Testis (tissue), 3 donors: ENCODE data around the gene KERA. TPM values are rescaled to one million over a fixed set of nuclear protein-coding genes. Genes with fewer than 3 reads are reported as not detected.

Experiments used
- DNase-seq: peaks from one replicate; pipeline ENCODE4 v3.0.0-alpha.2; 2019
- H3K27ac ChIP-seq, 2 donors: fragments of 200-600 bp; sonication (generic); one replicate each; pipeline ENCODE4 v1.5.1; 2019
- H3K27me3 ChIP-seq: fragments of 200-600 bp; sonication (generic); one replicate; pipeline ENCODE4 v1.5.1; 2019
- H3K36me3 ChIP-seq: fragments of 200-600 bp; sonication (generic); one replicate; pipeline ENCODE4 v1.5.1; 2017; ENCODE audit warnings: low read depth; ENCODE audit errors: missing control alignments
- H3K4me1 ChIP-seq: fragments of 200-600 bp; sonication (generic); one replicate; pipeline ENCODE4 v1.5.1; 2019
- H3K4me3 ChIP-seq, 2 donors: fragments of 200-600 bp; sonication (generic); one replicate each; pipeline ENCODE4 v1.5.1; 2017 to 2019
- H3K9me3 ChIP-seq: fragments of 200-600 bp; sonication (generic); one replicate; pipeline ENCODE4 v1.5.1; 2017
- POLR2A ChIP-seq: fragments of 450-650 bp; IDR thresholded peaks from one replicate; pipeline ENCODE4 v1.6.1; 2017; ENCODE audit warnings: antibody characterized with exemption, mild to moderate bottlenecking, moderate library complexity
- WGBS, 2 donors: methylation state at CpG; one replicate each; pipeline ENCODE4 v1.1.5; 2018; 5-methylcytosine and 5-hydroxymethylcytosine counted together
- intact Hi-C: fragments of 100-400 bp; cut with DNase I; formaldehyde crosslinking; loops from one replicate; pipeline ENCODE4 v1.15.1; 2023; ENCODE audit warnings: low total_unique reads
- polyA plus RNA-seq: library from polyadenylated mRNA; stranded (reverse); fragments of 350-450 nt; fragmentation: Illumina TruSeq; extraction: RNeasy Lipid Tissue Mini Kit (QIAGEN cat#74804); gene quantifications from one replicate; pipeline ENCODE4 v1.2.3, GENCODE V29; 2014; ENCODE audit warnings: low read depth, low replicate concordance; ENCODE audit not compliant: insufficient read depth
- total RNA-seq, 2 donors: library from RNA; depleted of rRNA; stranded (reverse); fragments of >200 nt; gene quantifications; one replicate each; pipeline ENCODE4 v1.2.3, GENCODE V29; 2016
- TF ChIP-seq, protein P1 (sequence below), 3 experiments: fragments of 450-650 bp in 2 of 3; fragments of 200-600 bp in 1 of 3; sonication (generic) in 1 of 3; IDR thresholded peaks; one replicate each; pipeline ENCODE4 v1.5.1; 2016 to 2019; ENCODE audit warnings: antibody characterized with exemption in 3 of 3, mild to moderate bottlenecking in 2 of 3, moderate library complexity in 1 of 3

Gene KERA
- total and polyA plus RNA-seq, 3 donors from 2014 or later: 0.24 TPM; not detected in 2

DNA sequence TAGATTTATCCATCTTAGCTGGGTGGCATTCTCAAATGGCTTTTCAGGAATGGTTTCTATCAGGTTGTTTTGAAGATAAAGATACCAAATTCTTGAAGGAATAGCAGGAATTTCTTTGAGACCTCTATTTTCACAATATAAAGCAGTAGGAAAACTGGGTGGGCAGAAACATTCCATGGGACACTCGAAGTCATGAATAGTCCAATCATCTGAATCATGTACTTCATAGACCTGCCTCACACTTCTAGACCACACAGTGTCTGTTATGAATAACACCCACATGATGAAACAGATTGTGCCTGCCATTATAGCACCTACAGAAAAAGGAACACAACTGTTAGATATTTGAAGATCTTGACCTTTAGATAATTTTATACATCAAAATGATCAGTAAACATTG lies 1.8 kb downstream of the KERA start:
- intact Hi-C loops: no loop called here
- 64 to 84% methylated on average over 1 of the region's 1 CpG for WGBS, 2 donors
- DNase-seq: no peak
- no peak overlapping the region for H3K27ac ChIP-seq
- H3K27me3 ChIP-seq: no peaks in the 10 kb centered on the region
- TF ChIP-seq, protein P1, sequence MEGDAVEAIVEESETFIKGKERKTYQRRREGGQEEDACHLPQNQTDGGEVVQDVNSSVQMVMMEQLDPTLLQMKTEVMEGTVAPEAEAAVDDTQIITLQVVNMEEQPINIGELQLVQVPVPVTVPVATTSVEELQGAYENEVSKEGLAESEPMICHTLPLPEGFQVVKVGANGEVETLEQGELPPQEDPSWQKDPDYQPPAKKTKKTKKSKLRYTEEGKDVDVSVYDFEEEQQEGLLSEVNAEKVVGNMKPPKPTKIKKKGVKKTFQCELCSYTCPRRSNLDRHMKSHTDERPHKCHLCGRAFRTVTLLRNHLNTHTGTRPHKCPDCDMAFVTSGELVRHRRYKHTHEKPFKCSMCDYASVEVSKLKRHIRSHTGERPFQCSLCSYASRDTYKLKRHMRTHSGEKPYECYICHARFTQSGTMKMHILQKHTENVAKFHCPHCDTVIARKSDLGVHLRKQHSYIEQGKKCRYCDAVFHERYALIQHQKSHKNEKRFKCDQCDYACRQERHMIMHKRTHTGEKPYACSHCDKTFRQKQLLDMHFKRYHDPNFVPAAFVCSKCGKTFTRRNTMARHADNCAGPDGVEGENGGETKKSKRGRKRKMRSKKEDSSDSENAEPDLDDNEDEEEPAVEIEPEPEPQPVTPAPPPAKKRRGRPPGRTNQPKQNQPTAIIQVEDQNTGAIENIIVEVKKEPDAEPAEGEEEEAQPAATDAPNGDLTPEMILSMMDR (IDR thresholded peaks at IDR 0.05): no peak
- H3K4me3 ChIP-seq: no peak overlapping the region
- H3K36me3 ChIP-seq: no peaks in the 10 kb centered on the region
- H3K4me1 ChIP-seq: no peaks in the 10 kb centered on the region
- H3K9me3 ChIP-seq: no peaks in the 10 kb centered on the region

DNA sequence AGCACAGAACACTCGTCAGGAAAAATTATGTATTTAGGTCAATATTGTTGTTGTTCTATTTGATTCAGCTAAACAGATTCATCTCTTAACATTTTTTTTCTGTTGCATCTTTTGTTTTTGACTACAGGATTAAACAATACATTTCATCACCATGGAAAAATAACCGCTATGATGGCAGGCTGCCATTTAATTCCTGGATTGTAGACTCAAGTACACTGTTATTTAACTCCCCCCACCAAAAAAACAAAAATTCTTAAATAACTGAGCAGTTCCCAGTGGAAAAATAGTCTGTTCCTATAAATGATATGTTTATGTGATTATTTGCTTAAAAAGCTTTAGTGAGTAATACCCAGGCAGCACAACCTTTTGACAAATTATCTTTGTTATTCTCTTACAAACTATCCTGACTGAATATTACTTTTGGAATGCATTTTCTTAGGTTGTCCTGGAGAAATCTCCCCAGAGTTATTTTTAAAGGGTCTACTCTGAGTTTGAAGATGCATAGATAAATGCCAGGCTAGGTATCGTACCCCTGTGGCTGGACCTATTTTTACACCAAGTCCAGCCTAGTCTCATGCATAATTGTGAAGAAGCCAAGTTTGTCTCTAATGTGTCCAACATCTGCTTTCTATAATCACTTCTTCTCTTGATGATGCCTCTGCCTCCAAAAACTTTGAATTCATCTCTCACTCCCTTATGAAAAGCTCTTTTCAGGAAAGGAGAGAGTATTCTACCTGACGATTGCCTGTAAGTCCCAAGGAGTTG lies 3.7 kb downstream of the KERA start:
- no peaks in the 10 kb centered on the region for H3K4me1 ChIP-seq
- no peaks in the 10 kb centered on the region for H3K9me3 ChIP-seq
- no peak overlapping the region for H3K4me3 ChIP-seq
- no peak overlapping the region for H3K27ac ChIP-seq
- no peak for DNase-seq
- WGBS, 2 donors: 55 to 64% methylated on average over 4 of the region's 4 CpGs
- no peaks in the 10 kb centered on the region for H3K27me3 ChIP-seq
- intact Hi-C loops: no loop called here
- H3K36me3 ChIP-seq: no peaks in the 10 kb centered on the region
- TF ChIP-seq POLR2A: no peak
- TF ChIP-seq, protein P1 (IDR thresholded peaks at IDR 0.05): no peak

DNA sequence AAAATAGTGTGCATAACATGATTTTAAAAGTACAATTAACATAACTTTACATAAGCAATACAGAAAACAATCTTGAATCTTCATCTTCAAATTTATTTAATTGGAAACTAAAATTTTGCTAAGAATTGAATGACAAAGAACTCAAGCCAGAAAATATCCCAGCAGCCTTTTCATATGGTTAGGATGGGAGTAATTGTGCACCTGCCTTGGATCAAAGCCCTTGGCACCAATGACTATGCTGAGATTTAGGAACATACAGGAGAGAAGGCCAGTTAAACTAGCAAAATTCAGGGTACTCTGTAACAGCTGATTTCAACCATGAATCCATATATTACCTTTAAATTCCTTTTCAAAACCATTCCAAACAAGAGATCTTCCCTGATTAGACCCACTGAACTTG lies 5.8 kb downstream of the KERA start:
- H3K9me3 ChIP-seq: no peaks in the 10 kb centered on the region
- H3K27me3 ChIP-seq: no peaks in the 10 kb centered on the region
- no peaks in the 10 kb centered on the region for H3K36me3 ChIP-seq
- H3K4me3 ChIP-seq: no peak overlapping the region
- intact Hi-C loops: no loop called here
- no peaks in the 10 kb centered on the region for H3K4me1 ChIP-seq
- no peak for DNase-seq
- H3K27ac ChIP-seq: no peak overlapping the region
- TF ChIP-seq, protein P1 (IDR thresholded peaks at IDR 0.05): no peak

DNA sequence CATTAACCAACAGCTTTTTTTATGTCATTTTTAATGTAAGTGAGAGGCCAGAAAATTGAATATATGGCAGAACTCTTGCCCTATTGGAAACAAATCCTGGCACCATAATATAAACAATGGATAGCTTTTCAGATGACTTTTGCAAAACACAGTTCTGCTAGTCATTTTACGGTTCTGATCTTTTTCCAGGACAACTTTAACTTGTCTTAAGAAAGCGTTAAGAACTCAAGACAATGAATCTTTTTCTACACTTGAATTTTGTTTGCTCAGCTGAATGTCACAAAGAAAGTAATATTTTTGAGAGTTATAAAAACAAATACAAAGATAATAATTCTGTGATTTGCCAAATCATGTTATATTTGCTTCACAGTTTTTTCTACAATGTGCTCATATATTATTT lies 13.2 kb downstream of the KERA start:
- no peak for TF ChIP-seq POLR2A
- TF ChIP-seq, protein P1 (IDR thresholded peaks at IDR 0.05): no peak
- Histone ChIP-seq H3K4me3 (no peak overlapping the region), H3K36me3 (no peaks in the 10 kb centered on the region), H3K27me3 (no peaks in the 10 kb centered on the region), H3K4me1 (no peaks in the 10 kb centered on the region), H3K9me3 (no peaks in the 10 kb centered on the region), H3K27ac (no peak overlapping the region)
- intact Hi-C loops: no loop called here
- no peak for DNase-seq
- 92 to 94% methylated on average over 2 of the region's 2 CpGs for WGBS, 2 donors

DNA sequence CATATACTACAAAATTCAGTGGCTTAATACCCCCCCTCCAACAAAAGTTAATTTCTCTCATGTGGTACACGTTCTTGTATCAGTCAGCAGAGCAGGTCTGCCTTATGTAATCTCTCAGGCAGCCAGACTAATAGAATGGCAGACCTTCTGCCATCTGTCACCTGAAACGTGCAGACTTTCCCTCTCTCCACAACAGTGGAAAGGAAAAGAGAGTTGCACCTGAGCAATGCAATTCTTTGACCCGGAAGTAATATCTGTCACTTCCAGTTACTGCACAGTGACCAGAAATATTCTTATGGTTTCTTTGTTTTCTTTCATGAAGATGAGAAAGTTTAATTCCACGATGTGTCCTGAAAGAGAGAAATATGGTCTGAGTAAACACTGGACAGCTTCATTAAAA lies 14.4 kb downstream of the KERA start:
- no peaks in the 10 kb centered on the region for H3K36me3 ChIP-seq
- H3K27me3 ChIP-seq: no peaks in the 10 kb centered on the region
- 75 to 76% methylated on average over 4 of the region's 4 CpGs for WGBS, 2 donors
- H3K9me3 ChIP-seq: no peaks in the 10 kb centered on the region
- intact Hi-C loops: no loop called here
- DNase-seq: no peak
- no peaks in the 10 kb centered on the region for H3K4me1 ChIP-seq
- no peak for TF ChIP-seq POLR2A
- TF ChIP-seq, protein P1 (IDR thresholded peaks at IDR 0.05): no peak
- no peak overlapping the region for H3K4me3 ChIP-seq
- no peak overlapping the region for H3K27ac ChIP-seq
